Adrenal gland (tissue), 5 donors: ENCODE measurements around the gene GPS2.

Experiments used
- CTCF ChIP-seq, 6 experiments: fragments of 450-650 bp in 4 of 6; fragments of 200-600 bp in 2 of 6; sonication (generic) in 1 of 6; IDR thresholded peaks; 1 replicate in 5 of 6; 2 replicates in 1 of 6; pipeline versions ENCODE4 v1.5.1 to v1.8.0; 2016 to 2021; ENCODE audit warnings: antibody characterized with exemption in 6 of 6, mild to moderate bottlenecking in 2 of 6, moderate library complexity in 1 of 6
- POLR2A ChIP-seq, 2 donors: fragments of 450-650 bp; IDR thresholded peaks; one replicate each; pipeline ENCODE4 v1.6.1; 2017; ENCODE audit warnings: antibody characterized with exemption in 2 of 2, mild to moderate bottlenecking in 2 of 2, moderate library complexity in 1 of 2
- donor health status: DM: no; HTN: no; CAD: no.

- no peak for TF ChIP-seq CTCF (IDR thresholded peaks at IDR 0.05)
- TF ChIP-seq POLR2A (IDR thresholded peaks at IDR 0.05): no peak
Measured at GRCh38 chr17:7282752-7283321, 32.3 kb downstream of the GPS2 start.
